H1 (cell line): ENCODE data around the gene PPM1D. TPM values are rescaled to one million over a fixed set of nuclear protein-coding genes. Genes with fewer than 3 reads are reported as not detected.

ENCODE experiments used
- ASH2L ChIP-seq: fragments of 200-600, 300-600 bp; sonication (generic); IDR thresholded peaks from one replicate; pipeline ENCODE4 v1.7.1; 2017; ENCODE audit warnings: low read length
- CBX5 ChIP-seq: fragments of 300-800, 300-1000 bp; sonication (generic); IDR thresholded peaks from 2 replicates; pipeline ENCODE4 v1.7.1; 2016; ENCODE audit warnings: antibody characterized with exemption, low read length, low read depth
- EZH2 ChIP-seq: fragments of 200-600 bp; sonication (generic); IDR thresholded peaks from 2 replicates; pipeline ENCODE4 v1.7.1; 2012; ENCODE audit warnings: low read depth, mild to moderate bottlenecking, moderate library complexity, low read length, inconsistent platforms; ENCODE audit not compliant: severe bottlenecking
- KDM1A ChIP-seq: fragments of 200-600, 300-600 bp; sonication (generic); IDR thresholded peaks from 2 replicates; pipeline ENCODE4 v1.7.1; 2016; ENCODE audit warnings: mild to moderate bottlenecking, low read length, borderline replicate concordance
- POLR2AphosphoS5 ChIP-seq: IDR thresholded peaks from 2 replicates; pipeline ENCODE4 v1.6.1; 2011; ENCODE audit warnings: low read depth, low read length
- RXRA ChIP-seq: IDR thresholded peaks from 2 replicates; pipeline ENCODE4 v1.6.1; 2011; ENCODE audit warnings: low read depth, mild to moderate bottlenecking, low read length, moderate library complexity; ENCODE audit not compliant: insufficient read depth
- SIX5 ChIP-seq: IDR thresholded peaks from 2 replicates; pipeline ENCODE4 v1.6.1; 2011; ENCODE audit warnings: mild to moderate bottlenecking, low read depth, low read length
- SP4 ChIP-seq: IDR thresholded peaks from 2 replicates; pipeline ENCODE4 v1.6.1; 2012; ENCODE audit warnings: low read length, inconsistent platforms
- TAF7 ChIP-seq: optimal IDR thresholded peaks from 2 replicates; pipeline ENCODE3; 2011; ENCODE audit warnings: low read depth, mild to moderate bottlenecking, inconsistent platforms, low read length, moderate library complexity, borderline replicate concordance
- TCF12 ChIP-seq: IDR thresholded peaks from 2 replicates; pipeline ENCODE4 v1.6.1; 2011; ENCODE audit warnings: low read depth, mild to moderate bottlenecking, low read length
- polyA plus RNA-seq, 7 experiments: library from polyadenylated mRNA; depleted of rRNA in 3 of 7; stranded (reverse) in 5 of 7; unstranded in 2 of 7; fragments of >200 nt in 5 of 7; fragments of 200-250 nt in 2 of 7; gene quantifications; 1 replicate in 5 of 7; 2 replicates in 1 of 7; 4 replicates in 1 of 7; pipeline versions ENCODE4 v1.2.1 to v1.2.3, GENCODE V29; 2011 to 2013; ENCODE audit warnings: missing spikeins in 2 of 7, mixed read lengths in 2 of 7
- total RNA-seq: library from RNA; stranded (reverse); fragmentation: NEBNext Ultra II Directional; extraction: Animal tissue kit (Norgen Biotek cat#: 25700); gene quantifications from 2 replicates; pipeline ENCODE4 v1.2.1, GENCODE V29; 2021
- TF ChIP-seq, protein P1 (sequence below): fragments of 300-600 bp; sonication (generic); IDR thresholded peaks from 2 replicates; pipeline ENCODE4 v1.7.1; 2012; ENCODE audit warnings: low read length, moderate library complexity, mild to moderate bottlenecking, inconsistent platforms; ENCODE audit not compliant: insufficient replicate concordance

Gene PPM1D
- total and polyA plus RNA-seq, 2 of the 8 experiments (the other 6 are each of a cell fraction or from before 2014, with no cell fraction given): 5.0 to 16.7 TPM

DNA sequence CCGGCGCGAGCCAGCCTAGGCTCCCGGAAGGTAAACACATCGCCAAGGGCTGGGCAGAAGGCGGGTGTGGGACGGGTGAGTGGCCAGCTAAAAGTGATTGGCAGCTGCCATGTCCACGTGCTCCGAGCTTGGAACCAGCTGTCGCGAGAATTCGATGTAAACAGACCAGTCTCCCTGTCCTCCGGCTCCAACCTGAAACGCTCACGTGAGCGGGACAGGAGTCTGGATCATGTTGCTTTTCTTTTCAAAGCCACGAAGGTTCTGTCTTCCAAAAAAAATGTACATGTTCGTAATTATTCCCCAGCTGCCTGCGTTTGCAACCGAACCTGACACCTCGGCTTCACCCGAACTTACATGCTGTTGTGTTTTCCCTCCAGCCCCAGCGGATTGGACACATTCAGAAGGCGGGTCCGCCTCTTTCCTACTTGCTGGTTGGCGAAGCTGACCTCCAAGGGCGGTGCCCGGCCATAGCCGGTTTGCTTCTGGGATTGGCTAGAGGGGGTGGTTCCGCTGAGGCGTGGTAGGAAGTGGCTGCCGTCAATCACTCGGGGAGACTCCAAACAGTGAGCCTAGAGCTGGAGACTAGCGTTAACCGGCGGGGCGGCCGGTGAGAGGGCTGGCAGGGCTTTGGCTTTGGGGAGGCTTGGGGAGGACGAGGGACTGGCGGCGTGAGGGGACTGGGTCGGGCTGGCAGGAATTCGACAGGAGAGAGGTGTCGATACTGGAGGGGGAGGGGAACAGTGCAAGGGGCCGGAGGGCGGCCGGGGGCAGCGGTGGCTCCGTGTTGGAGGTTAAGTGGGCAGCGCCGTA, 77.5 kb downstream of the PPM1D start, which contains the start of gene BCAS3 (continued):
- TF ChIP-seq, protein P1, sequence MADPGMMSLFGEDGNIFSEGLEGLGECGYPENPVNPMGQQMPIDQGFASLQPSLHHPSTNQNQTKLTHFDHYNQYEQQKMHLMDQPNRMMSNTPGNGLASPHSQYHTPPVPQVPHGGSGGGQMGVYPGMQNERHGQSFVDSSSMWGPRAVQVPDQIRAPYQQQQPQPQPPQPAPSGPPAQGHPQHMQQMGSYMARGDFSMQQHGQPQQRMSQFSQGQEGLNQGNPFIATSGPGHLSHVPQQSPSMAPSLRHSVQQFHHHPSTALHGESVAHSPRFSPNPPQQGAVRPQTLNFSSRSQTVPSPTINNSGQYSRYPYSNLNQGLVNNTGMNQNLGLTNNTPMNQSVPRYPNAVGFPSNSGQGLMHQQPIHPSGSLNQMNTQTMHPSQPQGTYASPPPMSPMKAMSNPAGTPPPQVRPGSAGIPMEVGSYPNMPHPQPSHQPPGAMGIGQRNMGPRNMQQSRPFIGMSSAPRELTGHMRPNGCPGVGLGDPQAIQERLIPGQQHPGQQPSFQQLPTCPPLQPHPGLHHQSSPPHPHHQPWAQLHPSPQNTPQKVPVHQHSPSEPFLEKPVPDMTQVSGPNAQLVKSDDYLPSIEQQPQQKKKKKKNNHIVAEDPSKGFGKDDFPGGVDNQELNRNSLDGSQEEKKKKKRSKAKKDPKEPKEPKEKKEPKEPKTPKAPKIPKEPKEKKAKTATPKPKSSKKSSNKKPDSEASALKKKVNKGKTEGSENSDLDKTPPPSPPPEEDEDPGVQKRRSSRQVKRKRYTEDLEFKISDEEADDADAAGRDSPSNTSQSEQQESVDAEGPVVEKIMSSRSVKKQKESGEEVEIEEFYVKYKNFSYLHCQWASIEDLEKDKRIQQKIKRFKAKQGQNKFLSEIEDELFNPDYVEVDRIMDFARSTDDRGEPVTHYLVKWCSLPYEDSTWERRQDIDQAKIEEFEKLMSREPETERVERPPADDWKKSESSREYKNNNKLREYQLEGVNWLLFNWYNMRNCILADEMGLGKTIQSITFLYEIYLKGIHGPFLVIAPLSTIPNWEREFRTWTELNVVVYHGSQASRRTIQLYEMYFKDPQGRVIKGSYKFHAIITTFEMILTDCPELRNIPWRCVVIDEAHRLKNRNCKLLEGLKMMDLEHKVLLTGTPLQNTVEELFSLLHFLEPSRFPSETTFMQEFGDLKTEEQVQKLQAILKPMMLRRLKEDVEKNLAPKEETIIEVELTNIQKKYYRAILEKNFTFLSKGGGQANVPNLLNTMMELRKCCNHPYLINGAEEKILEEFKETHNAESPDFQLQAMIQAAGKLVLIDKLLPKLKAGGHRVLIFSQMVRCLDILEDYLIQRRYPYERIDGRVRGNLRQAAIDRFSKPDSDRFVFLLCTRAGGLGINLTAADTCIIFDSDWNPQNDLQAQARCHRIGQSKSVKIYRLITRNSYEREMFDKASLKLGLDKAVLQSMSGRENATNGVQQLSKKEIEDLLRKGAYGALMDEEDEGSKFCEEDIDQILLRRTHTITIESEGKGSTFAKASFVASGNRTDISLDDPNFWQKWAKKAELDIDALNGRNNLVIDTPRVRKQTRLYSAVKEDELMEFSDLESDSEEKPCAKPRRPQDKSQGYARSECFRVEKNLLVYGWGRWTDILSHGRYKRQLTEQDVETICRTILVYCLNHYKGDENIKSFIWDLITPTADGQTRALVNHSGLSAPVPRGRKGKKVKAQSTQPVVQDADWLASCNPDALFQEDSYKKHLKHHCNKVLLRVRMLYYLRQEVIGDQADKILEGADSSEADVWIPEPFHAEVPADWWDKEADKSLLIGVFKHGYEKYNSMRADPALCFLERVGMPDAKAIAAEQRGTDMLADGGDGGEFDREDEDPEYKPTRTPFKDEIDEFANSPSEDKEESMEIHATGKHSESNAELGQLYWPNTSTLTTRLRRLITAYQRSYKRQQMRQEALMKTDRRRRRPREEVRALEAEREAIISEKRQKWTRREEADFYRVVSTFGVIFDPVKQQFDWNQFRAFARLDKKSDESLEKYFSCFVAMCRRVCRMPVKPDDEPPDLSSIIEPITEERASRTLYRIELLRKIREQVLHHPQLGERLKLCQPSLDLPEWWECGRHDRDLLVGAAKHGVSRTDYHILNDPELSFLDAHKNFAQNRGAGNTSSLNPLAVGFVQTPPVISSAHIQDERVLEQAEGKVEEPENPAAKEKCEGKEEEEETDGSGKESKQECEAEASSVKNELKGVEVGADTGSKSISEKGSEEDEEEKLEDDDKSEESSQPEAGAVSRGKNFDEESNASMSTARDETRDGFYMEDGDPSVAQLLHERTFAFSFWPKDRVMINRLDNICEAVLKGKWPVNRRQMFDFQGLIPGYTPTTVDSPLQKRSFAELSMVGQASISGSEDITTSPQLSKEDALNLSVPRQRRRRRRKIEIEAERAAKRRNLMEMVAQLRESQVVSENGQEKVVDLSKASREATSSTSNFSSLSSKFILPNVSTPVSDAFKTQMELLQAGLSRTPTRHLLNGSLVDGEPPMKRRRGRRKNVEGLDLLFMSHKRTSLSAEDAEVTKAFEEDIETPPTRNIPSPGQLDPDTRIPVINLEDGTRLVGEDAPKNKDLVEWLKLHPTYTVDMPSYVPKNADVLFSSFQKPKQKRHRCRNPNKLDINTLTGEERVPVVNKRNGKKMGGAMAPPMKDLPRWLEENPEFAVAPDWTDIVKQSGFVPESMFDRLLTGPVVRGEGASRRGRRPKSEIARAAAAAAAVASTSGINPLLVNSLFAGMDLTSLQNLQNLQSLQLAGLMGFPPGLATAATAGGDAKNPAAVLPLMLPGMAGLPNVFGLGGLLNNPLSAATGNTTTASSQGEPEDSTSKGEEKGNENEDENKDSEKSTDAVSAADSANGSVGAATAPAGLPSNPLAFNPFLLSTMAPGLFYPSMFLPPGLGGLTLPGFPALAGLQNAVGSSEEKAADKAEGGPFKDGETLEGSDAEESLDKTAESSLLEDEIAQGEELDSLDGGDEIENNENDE: no peak
- TF ChIP-seq SP4: 0 out of 2 replicates have a peak, but pooled peaks have one; percentile 77
- TF ChIP-seq CBX5: no peak
- TF ChIP-seq RXRA: no peak
- TF ChIP-seq EZH2: no peak
- TF ChIP-seq TCF12: no peak
- TF ChIP-seq POLR2AphosphoS5: peak; percentile 79
- peak; percentile 85 for TF ChIP-seq ASH2L
- peak; percentile 33 for TF ChIP-seq TAF7
- no peak for TF ChIP-seq KDM1A
- TF ChIP-seq SIX5: no peak
